HepG2 (cell line): ENCODE measurements around the gene TPRN. TPM values are rescaled to one million over a fixed set of nuclear protein-coding genes. Genes with fewer than 3 reads are reported as not detected.
"Not testable (repeated sequence)": the region's sequence is repeated elsewhere in the genome, so short reads cannot be mapped to it uniquely, and the experiment has no call there.

ENCODE experiments used
- ATAC-seq: fragments of 200-7000 bp; cut with Tn5 transposase; 3 replicates; pipeline ENCODE4 v1.9.1; 2020; ENCODE audit warnings: mild to moderate bottlenecking, moderate library complexity
- BruUV-seq: library from RNA; stranded (reverse); fragments of 400-500 nt; replicated peaks from 2 replicates; lab custom pipeline; 2021; lab: Mats Ljungman, UMichigan
- CTCF ChIA-PET: fragments of 300-600 bp; formaldehyde crosslinking; extraction: SDS; loops from one replicate; lab custom pipeline; 2021; ENCODE audit warnings: low total read pairs, inconsistent platforms, low intra/inter-chr PET ratio; lab: Yijun Ruan, JAX
- POLR2A ChIA-PET: fragments of 350-600 bp; sonication (Branson Sonifier 250); formaldehyde crosslinking; loops from one replicate; lab custom pipeline; 2020; ENCODE audit warnings: antibody characterized with exemption, inconsistent platforms; lab: Yijun Ruan, JAX
- DNase-seq: peaks from one replicate; pipeline ENCODE4 v3.0.0-alpha.2; 2015; ENCODE audit warnings: low spot score
- FAIRE-seq: peaks from 3 replicates; lab custom pipeline; 2011; peaks lifted over from hg19 to GRCh38; lab: Jason Lieb, UNC
- H2AFZ ChIP-seq: one replicate; pipeline ENCODE4 v1.6.1; 2011; ENCODE audit warnings: low read length, inconsistent platforms
- H3K27ac ChIP-seq: fragments of 300-600 bp; 3 replicates; pipeline ENCODE4 v1.8.0; 2011; ENCODE audit warnings: mixed run types, mild to moderate bottlenecking, mixed read lengths, low read length, inconsistent platforms; ENCODE audit not compliant: insufficient read depth; ENCODE audit errors: extremely low read length
- H3K27me3 ChIP-seq, 2 experiments: fragments of 200-600 bp in 1 of 2; 2 replicates in 1 of 2; 3 replicates in 1 of 2; pipeline versions ENCODE4 v1.6.0 to v1.8.0; 2011; ENCODE audit warnings: low read length in 2 of 2, mild to moderate bottlenecking in 2 of 2, moderate library complexity in 2 of 2, inconsistent platforms in 1 of 2; ENCODE audit not compliant: insufficient read depth in 2 of 2, control insufficient read depth in 1 of 2
- H3K36me3 ChIP-seq, 2 experiments: fragments of 200-600 bp in 1 of 2; replicated peaks in 1 of 2; 2 replicates in 1 of 2; 3 replicates in 1 of 2; pipeline versions ENCODE4 v1.5.1 to v1.8.0; 2011; ENCODE audit warnings: low read length in 2 of 2, inconsistent platforms in 1 of 2; ENCODE audit not compliant: insufficient read depth in 2 of 2, control insufficient read depth in 1 of 2
- H3K4me1 ChIP-seq: 2 replicates; pipeline ENCODE4 v1.5.1; 2012; ENCODE audit warnings: low read length, inconsistent platforms; ENCODE audit not compliant: insufficient read depth
- H3K4me2 ChIP-seq: 2 replicates; pipeline ENCODE4 v1.6.0; 2011; ENCODE audit warnings: low read depth, low read length, inconsistent platforms
- H3K4me3 ChIP-seq, 3 experiments: fragments of 200-600 bp in 1 of 3; sonication (generic), shearing (Covaris generic) in 1 of 3; replicated peaks in 1 of 3; 2 replicates each; pipeline ENCODE4 v1.5.1; 2011 to 2016; ENCODE audit warnings: low read length in 3 of 3, inconsistent platforms in 2 of 3, low read depth in 2 of 3, mild to moderate bottlenecking in 2 of 3, control low read depth in 1 of 3, mixed read lengths in 1 of 3; ENCODE audit not compliant: insufficient read depth in 1 of 3
- H3K79me2 ChIP-seq: one replicate; pipeline ENCODE4 v1.6.1; 2011; ENCODE audit warnings: low read length, inconsistent platforms; ENCODE audit not compliant: insufficient read depth
- H3K9ac ChIP-seq: 2 replicates; pipeline ENCODE4 v1.6.0; 2011; ENCODE audit warnings: mild to moderate bottlenecking, low read depth, low read length, inconsistent platforms; ENCODE audit not compliant: insufficient read depth
- H3K9me3 ChIP-seq: 2 replicates; pipeline ENCODE4 v1.5.1; 2012; ENCODE audit warnings: mild to moderate bottlenecking, low read length
- H4K20me1 ChIP-seq: 2 replicates; pipeline ENCODE4 v1.6.0; 2011; ENCODE audit warnings: inconsistent platforms, mild to moderate bottlenecking, low read length, moderate library complexity; ENCODE audit not compliant: insufficient read depth
- ADNP ChIP-seq: sonication (generic); formaldehyde crosslinking; IDR thresholded peaks from 2 replicates; pipeline ENCODE4 v1.4.0; 2020; ENCODE audit warnings: missing genetic modification reagents
- AGO1 ChIP-seq: fragments of 200-400 bp; formaldehyde crosslinking; IDR thresholded peaks from 2 replicates; pipeline ENCODE4 v1.6.1; 2017; ENCODE audit warnings: mild to moderate bottlenecking, low read depth, low read length, moderate library complexity; ENCODE audit not compliant: poor library complexity, severe bottlenecking
- BORCS8-MEF2B ChIP-seq: sonication (generic); formaldehyde crosslinking; IDR thresholded peaks from 2 replicates; pipeline ENCODE4 v1.8.0; 2022; ENCODE audit warnings: mild to moderate bottlenecking, missing genetic modification reagents
- CEBPG ChIP-seq: IDR thresholded peaks from 2 replicates; pipeline ENCODE4 v1.6.1; 2016
- CREM ChIP-seq, 2 experiments: sonication (generic) in 1 of 2; formaldehyde crosslinking in 1 of 2; IDR thresholded peaks; 2 replicates each; pipeline versions ENCODE4 v1.4.0 to v1.6.1; 2016 to 2020; ENCODE audit warnings: antibody characterized with exemption in 1 of 2, mild to moderate bottlenecking in 1 of 2, missing genetic modification reagents in 1 of 2
- MZF1 ChIP-seq: sonication (generic); formaldehyde crosslinking; IDR thresholded peaks from 2 replicates; pipeline ENCODE4 v1.8.1; 2023; ENCODE audit warnings: mild to moderate bottlenecking, missing genetic modification reagents, borderline replicate concordance
- TBX2 ChIP-seq: sonication (generic); formaldehyde crosslinking; IDR thresholded peaks from 2 replicates; pipeline ENCODE4 v1.5.0; 2020; ENCODE audit warnings: missing genetic modification reagents, mild to moderate bottlenecking, borderline replicate concordance
- ZC3H13 ChIP-seq: sonication (generic); formaldehyde crosslinking; IDR thresholded peaks from 2 replicates; pipeline ENCODE4 v1.8.1; 2023; ENCODE audit warnings: mild to moderate bottlenecking, missing genetic modification reagents, moderate library complexity
- ZNF441 ChIP-seq: sonication (generic); formaldehyde crosslinking; IDR thresholded peaks from 2 replicates; pipeline ENCODE4 v1.7.0; 2021; ENCODE audit warnings: missing genetic modification reagents, borderline replicate concordance
- ZNF460 ChIP-seq: sonication (generic); formaldehyde crosslinking; IDR thresholded peaks from 2 replicates; pipeline ENCODE4 v1.5.1; 2020; ENCODE audit warnings: missing genetic modification reagents, mild to moderate bottlenecking, borderline replicate concordance
- WGBS: methylation state at CpG from one replicate; pipeline ENCODE4 v1.1.6; 2017; ENCODE audit warnings: low lambda C conversion rate; 5-methylcytosine and 5-hydroxymethylcytosine counted together
- in situ Hi-C: cut with HindIII; loops from 2 replicates; pipeline ENCODE4 v1.10.0; 2017; ENCODE audit warnings: low pct_unique_long_range_greater_than_20kb; ENCODE audit not compliant: extremely low pct_ligation_motif_present
- intact Hi-C: fragments of 100-400 bp; cut with micrococcal nuclease; formaldehyde crosslinking; loops from one replicate; pipeline ENCODE4 v1.10.0; 2022; ENCODE audit not compliant: unreplicated experiment
- polyA plus RNA-seq, 8 experiments: library from polyadenylated mRNA; depleted of rRNA in 3 of 8; stranded (reverse) in 7 of 8; unstranded in 1 of 8; fragments of >200 nt; fragmentation: Illumina TruSeq in 4 of 8; extraction: Trizol in 4 of 8; gene quantifications; 2 replicates each; pipeline versions ENCODE4 v1.2.1 to v1.2.3, GENCODE V29; 2011 to 2016; ENCODE audit warnings: low read depth in 4 of 8, missing spikeins in 1 of 8, mixed read lengths in 1 of 8; ENCODE audit not compliant: insufficient read depth in 1 of 8
- total RNA-seq, 5 experiments: library from RNA; depleted of rRNA; stranded (reverse); fragments of >200 nt; fragmentation: Illumina TruSeq; extraction: Trizol; gene quantifications; 2 replicates each; pipeline ENCODE4 v1.2.3, GENCODE V29; 2016; ENCODE audit warnings: low read depth in 1 of 5
- TF ChIP-seq, protein P1 (sequence below): sonication (generic); formaldehyde crosslinking; IDR thresholded peaks from 2 replicates; pipeline ENCODE4 v1.5.1; 2020; ENCODE audit warnings: mild to moderate bottlenecking, moderate library complexity, missing genetic modification reagents
- TF ChIP-seq, protein P2 (sequence below): sonication (generic); formaldehyde crosslinking; IDR thresholded peaks from 2 replicates; pipeline ENCODE4 v1.4.0; 2020; ENCODE audit warnings: missing genetic modification reagents

Gene TPRN
- total and polyA plus RNA-seq, 2 of the 13 experiments (the other 11 are each of a cell fraction or from before 2014, with no cell fraction given), result 10.1 to 19.2 TPM

GRCh38 chr9:137239541-137240200 is 39.1 kb upstream of the TPRN start:
- H2AFZ ChIP-seq, result not testable (repeated sequence)

DNA sequence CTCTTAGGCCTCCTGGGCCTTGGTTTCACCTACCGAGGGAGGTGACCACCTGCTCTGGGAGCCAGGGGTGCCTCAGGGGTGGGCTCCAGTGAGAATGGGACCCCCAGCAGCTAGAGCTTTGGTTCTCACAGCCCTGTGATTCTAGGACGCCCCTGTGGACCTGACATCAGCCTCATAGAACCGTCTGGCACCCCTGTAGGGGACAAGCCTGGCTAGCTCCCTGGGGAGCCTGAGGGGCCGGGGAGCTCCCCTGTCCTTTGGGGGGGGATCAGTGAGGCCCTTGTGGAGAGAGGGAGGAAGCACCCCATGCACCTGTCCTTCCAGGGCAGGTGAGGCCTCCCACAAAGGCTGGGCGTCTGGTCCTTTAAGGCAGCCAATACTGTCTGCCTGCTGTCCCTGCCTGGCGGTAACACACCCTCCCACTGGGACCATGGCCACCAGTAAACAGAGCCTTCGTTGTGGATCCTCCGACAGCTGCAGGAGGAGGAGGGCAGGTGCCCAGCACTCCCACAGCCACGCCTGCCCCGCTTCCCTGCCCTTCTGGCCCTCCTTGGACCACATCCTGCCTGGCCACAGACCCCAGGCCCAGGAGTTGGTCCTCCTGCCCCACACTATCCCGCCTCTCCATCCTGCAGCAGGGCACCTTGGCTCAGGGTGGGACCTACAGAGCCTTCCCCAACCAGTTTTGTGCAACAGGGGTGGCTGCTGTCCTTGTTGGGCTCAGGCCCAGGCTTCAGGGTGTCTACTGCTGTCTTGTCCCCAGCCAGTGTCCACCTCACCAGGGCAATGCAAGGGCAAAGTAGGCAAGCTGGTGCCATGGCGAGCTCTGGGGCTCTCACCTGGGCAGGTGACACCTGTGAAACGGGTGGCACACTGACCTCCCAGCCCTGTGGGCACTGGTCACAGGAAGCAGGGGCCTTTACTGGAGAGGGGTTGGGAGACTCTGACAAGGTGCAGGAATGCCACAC is 37.5 kb upstream of the TPRN start:
- Histone ChIP-seq H2AFZ (no peak overlapping the region), H3K36me3 (peaks cover 3 to 13% of the 10 kb centered on the region in 2 experiments; a peak in 3 of 5 replicates), H3K9ac (peak overlapping the region; percentile 41; the same call in 1 of the 2 replicates), H3K4me3 (peak overlapping the region in 1 of 3 experiments; percentile 37; a peak in 1 of 6 replicates), H3K4me2 (peak overlapping the region; percentile 85), H3K27me3 (no peaks in the 10 kb centered on the region), H3K9me3 (no peaks in the 10 kb centered on the region), H3K27ac (peak overlapping the region; percentile 39), H3K79me2 (peaks cover 31% of the 10 kb centered on the region), H4K20me1 (peaks cover 15% of the 10 kb centered on the region), H3K4me1 (peaks cover 59% of the 10 kb centered on the region)
- ChIA-PET POLR2A (interaction anchor here (0.8 to 7.4 kb wide), 5 partner anchors 8 to 87 kb away, joined by 3 to 78 read pairs (median 5); partner anchors contain the start of genes TOR4A and TPRN), CTCF (no interaction called here)
- in situ Hi-C loops, result no loop called here
- ATAC-seq (no peak), FAIRE-seq (peak; percentile 26), DNase-seq (no peak)
- no TSS peak for BruUV-seq
- intact Hi-C loops, result loop anchor here (2.0 kb wide), 1 partner anchor 15 kb away; the partner anchor contains the start of gene RNF208
- 96% methylated on average over 3 of the region's 13 CpGs for WGBS
- no peak for TF ChIP-seq ADNP (CRISPR knock-in tag)
- TF ChIP-seq AGO1, result no peak
- TF ChIP-seq BORCS8-MEF2B (CRISPR knock-in tag), result no peak
- TF ChIP-seq TBX2 (CRISPR knock-in tag), result no peak
- TF ChIP-seq, protein P1, sequence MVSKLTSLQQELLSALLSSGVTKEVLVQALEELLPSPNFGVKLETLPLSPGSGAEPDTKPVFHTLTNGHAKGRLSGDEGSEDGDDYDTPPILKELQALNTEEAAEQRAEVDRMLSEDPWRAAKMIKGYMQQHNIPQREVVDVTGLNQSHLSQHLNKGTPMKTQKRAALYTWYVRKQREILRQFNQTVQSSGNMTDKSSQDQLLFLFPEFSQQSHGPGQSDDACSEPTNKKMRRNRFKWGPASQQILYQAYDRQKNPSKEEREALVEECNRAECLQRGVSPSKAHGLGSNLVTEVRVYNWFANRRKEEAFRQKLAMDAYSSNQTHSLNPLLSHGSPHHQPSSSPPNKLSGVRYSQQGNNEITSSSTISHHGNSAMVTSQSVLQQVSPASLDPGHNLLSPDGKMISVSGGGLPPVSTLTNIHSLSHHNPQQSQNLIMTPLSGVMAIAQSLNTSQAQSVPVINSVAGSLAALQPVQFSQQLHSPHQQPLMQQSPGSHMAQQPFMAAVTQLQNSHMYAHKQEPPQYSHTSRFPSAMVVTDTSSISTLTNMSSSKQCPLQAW, result 0 out of 2 replicates have a peak, but pooled peaks have one; percentile 18
- TF ChIP-seq, protein P2, sequence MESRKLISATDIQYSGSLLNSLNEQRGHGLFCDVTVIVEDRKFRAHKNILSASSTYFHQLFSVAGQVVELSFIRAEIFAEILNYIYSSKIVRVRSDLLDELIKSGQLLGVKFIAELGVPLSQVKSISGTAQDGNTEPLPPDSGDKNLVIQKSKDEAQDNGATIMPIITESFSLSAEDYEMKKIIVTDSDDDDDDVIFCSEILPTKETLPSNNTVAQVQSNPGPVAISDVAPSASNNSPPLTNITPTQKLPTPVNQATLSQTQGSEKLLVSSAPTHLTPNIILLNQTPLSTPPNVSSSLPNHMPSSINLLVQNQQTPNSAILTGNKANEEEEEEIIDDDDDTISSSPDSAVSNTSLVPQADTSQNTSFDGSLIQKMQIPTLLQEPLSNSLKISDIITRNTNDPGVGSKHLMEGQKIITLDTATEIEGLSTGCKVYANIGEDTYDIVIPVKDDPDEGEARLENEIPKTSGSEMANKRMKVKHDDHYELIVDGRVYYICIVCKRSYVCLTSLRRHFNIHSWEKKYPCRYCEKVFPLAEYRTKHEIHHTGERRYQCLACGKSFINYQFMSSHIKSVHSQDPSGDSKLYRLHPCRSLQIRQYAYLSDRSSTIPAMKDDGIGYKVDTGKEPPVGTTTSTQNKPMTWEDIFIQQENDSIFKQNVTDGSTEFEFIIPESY (CRISPR knock-in tag), result peak; percentile 96
- no peak for TF ChIP-seq MZF1 (CRISPR knock-in tag)
- no peak for TF ChIP-seq ZC3H13 (CRISPR knock-in tag)

More at GRCh38 chr9:137239541-137240200, 39.1 kb upstream of the TPRN start:
- in situ Hi-C loops; FAIRE-seq; CTCF ChIA-PET; H3K9me3 ChIP-seq; H3K27me3 ChIP-seq; ATAC-seq; intact Hi-C loops; TF ChIP-seq CREM (CRISPR knock-in tag; IDR thresholded peaks at IDR 0.05): not testable (repeated sequence)
- Histone ChIP-seq H3K79me2 (peaks cover 37% of the 10 kb centered on the region), H3K4me1 (peaks cover 68% of the 10 kb centered on the region), H3K36me3 (peaks cover 4 to 19% of the 10 kb centered on the region in 2 experiments; a peak in 4 of 5 replicates), H3K9ac (peak overlapping the region; percentile 86), H3K4me2 (peak overlapping the region; percentile 85), H4K20me1 (peaks cover 27% of the 10 kb centered on the region)
- POLR2A ChIA-PET, result interaction anchor here (1.1 to 7.7 kb wide), 20 partner anchors 10 to 439 kb away, joined by 3 to 317 read pairs (median 12); partner anchors contain the start of genes MAN1B1, NELFB, RNF208 and RNF224
- TF ChIP-seq ZNF460 (peak; percentile 91), ZNF441 (CRISPR knock-in tag) (peak; percentile 50; the same call in 1 of the 2 replicates), CREM (IDR thresholded peaks at IDR 0.05) (0 out of 2 replicates have a peak, but pooled peaks have one; percentile 16), CEBPG (CRISPR knock-in tag) (0 out of 2 replicates have a peak, but pooled peaks have one; percentile 9)
- TF ChIP-seq, all 625 proteins: peak for 4; not testable (repeated sequence) for 621
- peak overlapping the region; percentile 74 to 78 (median 78) for H3K4me3 ChIP-seq
- 24% methylated on average over 27 of the region's 27 CpGs for WGBS
- H3K27ac ChIP-seq, result peak overlapping the region; percentile 96
- not testable (repeated sequence) for DNase-seq, BruUV-seq
